GM12801 (cell line): ENCODE measurements around the gene SPAAR.

ENCODE experiments used
- TF ChIP-seq, protein P1 (sequence below): IDR thresholded peaks from one replicate; pipeline ENCODE4 v1.5.1; 2011; ENCODE audit warnings: control low read depth; ENCODE audit not compliant: insufficient read length; ENCODE audit errors: extremely low read depth

Gene SPAAR

GRCh38 chr9:35910613-35911359, 1.5 kb downstream of the SPAAR start:
- TF ChIP-seq, protein P1, sequence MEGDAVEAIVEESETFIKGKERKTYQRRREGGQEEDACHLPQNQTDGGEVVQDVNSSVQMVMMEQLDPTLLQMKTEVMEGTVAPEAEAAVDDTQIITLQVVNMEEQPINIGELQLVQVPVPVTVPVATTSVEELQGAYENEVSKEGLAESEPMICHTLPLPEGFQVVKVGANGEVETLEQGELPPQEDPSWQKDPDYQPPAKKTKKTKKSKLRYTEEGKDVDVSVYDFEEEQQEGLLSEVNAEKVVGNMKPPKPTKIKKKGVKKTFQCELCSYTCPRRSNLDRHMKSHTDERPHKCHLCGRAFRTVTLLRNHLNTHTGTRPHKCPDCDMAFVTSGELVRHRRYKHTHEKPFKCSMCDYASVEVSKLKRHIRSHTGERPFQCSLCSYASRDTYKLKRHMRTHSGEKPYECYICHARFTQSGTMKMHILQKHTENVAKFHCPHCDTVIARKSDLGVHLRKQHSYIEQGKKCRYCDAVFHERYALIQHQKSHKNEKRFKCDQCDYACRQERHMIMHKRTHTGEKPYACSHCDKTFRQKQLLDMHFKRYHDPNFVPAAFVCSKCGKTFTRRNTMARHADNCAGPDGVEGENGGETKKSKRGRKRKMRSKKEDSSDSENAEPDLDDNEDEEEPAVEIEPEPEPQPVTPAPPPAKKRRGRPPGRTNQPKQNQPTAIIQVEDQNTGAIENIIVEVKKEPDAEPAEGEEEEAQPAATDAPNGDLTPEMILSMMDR: no peak

GRCh38 chr9:35911690-35912089, 2.4 kb downstream of the SPAAR start:
- TF ChIP-seq, protein P1: no peak

DNA sequence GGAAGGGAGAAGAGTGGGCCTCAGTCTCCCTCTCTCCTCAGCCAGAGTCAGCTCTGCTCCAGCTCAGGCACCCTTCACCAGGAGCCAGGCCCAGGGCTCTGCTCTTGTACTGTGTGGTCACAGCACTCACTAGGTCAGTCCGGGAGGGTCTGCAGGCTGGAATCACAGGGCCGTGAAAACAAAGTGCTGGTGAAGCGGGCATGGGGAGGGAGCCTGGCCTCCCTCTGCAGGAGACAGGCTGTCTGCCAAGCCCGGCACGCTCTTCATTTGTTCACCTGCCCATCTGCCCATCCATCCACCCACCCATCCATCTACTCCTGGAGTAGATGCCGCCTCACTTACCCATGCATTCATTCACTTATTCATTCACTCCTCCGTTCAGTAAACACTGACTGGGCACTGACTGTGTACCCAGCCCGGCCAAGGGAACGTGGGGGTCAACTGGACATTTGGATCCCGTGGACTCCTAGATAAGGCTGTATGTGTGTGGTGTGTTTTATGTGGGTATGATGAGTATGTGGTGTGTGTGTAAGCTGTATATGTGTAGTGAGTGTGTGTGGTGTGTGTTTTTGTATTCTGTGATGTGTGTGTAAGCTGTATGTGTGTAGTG, 3.6 kb downstream of the SPAAR start:
- TF ChIP-seq, protein P1: no peak

DNA sequence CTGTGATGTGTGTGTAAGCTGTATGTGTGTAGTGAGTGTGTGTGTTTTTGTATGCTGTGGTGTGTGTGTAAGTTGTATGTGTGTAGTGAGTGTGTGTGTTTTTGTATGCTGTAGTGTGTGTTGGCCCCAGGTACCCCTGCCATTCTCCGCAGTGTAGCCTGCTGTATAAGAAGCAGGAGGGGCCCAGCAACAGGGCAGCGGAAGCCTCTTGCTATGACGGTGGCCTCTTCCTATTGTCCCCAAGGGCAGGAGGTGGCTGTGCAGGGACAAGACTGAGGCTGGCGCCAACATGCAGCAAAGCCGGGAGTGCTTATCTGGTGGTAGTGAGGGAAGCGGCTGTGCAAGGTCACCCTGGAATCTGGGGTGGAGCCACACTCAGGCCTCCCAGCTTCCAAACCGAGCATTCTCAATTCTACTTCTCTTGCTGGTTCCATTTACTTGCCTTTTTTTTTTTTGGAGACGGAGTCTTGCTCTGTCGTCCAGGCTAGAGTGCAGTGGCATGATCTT, 5.1 kb downstream of the SPAAR start:
- TF ChIP-seq, protein P1: no peak

DNA sequence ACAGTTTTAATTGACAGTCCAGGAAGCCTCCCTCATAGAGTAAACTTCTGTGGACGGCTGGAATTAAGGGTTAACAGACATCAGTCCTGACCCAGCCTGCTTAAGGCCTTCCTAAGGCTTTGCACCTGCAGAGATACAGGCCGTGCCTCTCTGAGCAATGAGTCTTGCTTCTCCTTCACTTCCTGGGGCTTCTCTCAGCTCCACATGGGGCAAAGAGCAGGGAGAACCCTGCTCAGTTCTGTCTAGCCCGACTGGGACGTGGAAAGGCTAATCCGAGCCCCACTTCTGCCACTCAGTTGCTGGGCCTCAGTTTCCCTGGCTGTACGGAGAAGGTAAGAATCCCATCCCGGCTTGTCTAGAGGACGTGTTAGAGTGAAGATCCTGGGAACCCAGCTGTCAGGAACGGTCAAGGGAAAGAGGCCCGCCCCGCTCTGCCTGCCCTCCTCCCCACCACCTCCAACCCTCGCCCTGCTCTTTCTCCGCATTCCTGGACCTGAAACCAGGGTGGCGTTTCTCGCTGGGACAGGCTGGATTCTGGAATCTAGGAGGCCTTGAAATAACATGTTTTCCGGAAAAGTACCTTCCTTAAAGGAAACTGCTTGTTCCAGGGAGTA, 6.5 kb downstream of the SPAAR start:
- TF ChIP-seq, protein P1: no peak

GRCh38 chr9:35917261-35917660, 8.0 kb downstream of the SPAAR start:
- TF ChIP-seq, protein P1: no peak

- TF ChIP-seq, protein P1: no peak
Observed at GRCh38 chr9:35918780-35919179, 9.5 kb downstream of the SPAAR start.
